Hippocampal formation (tissue), 2 donors: Measurements from ENCODE around the gene SLC38A3.
"Not testable (repeated sequence)": the region's sequence is repeated elsewhere in the genome, so short reads cannot be mapped to it uniquely, and the experiment has no call there.

ENCODE experiments used
- DNase-seq, 2 donors: peaks; one replicate each; lab custom pipeline; 2025; lab: John Stamatoyannopoulos, UW

The SLC38A3 gene

DNA sequence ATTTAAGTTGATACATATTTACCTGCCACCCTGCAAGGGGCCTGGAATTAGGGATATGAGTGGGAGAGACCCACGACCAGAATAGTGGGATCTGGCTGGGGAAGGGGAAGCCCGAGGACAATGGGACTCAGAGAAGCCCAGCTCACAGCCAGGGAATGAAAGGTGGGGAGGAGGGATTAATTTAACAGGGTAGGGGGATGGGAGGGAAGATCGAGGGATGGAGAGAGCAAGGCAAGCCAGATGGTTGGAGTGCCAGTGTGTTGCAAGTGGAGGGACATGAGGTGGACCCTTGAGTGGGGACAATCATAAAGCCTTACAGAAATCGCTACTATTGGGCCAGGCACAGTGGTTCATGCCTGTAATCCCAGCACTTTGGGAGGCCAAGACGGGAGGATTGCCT lies 26.5 kb downstream of the SLC38A3 start:
- DNase-seq, result no peak

DNA sequence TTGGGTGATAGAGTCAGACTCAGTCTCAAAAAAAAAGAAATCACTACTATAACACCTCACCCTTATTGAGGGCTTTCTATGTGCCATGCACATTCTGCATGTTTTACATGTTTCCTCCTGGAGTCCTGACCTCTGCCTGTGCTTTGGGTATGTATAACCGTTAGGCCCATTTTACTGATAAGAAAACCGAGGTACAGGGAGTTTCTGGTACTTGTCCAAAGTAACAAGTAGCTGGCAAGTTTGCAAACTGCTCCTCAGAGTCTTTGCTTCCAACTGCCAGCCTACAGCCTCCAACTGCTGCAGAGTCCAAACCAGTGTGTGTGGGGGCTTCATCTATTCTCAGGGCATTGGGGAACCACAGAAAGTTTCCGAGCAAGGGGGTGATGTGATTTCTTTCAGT lies 27.2 kb downstream of the SLC38A3 start:
- DNase-seq, result no peak

DNA sequence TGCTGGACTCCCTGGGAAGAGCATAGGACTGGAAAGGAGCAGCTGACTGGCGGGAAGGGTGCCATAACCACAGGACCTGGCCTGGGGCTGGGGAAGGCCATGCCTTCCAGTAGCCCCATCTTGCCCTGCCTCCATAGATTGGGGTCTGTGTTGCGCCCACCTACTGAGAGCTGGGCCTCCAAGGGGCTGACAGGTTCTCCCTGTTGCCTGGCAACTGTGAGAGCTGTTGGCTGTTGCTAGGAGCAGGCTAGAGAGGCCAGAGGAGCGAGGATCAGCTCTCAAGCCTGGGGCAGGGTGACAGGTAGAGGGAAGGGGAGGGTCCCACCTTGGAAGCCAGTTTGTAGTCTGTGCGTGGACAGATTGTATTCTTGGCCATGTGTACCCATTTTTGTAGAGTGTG lies 28.1 kb downstream of the SLC38A3 start:
- no peak for DNase-seq

DNA sequence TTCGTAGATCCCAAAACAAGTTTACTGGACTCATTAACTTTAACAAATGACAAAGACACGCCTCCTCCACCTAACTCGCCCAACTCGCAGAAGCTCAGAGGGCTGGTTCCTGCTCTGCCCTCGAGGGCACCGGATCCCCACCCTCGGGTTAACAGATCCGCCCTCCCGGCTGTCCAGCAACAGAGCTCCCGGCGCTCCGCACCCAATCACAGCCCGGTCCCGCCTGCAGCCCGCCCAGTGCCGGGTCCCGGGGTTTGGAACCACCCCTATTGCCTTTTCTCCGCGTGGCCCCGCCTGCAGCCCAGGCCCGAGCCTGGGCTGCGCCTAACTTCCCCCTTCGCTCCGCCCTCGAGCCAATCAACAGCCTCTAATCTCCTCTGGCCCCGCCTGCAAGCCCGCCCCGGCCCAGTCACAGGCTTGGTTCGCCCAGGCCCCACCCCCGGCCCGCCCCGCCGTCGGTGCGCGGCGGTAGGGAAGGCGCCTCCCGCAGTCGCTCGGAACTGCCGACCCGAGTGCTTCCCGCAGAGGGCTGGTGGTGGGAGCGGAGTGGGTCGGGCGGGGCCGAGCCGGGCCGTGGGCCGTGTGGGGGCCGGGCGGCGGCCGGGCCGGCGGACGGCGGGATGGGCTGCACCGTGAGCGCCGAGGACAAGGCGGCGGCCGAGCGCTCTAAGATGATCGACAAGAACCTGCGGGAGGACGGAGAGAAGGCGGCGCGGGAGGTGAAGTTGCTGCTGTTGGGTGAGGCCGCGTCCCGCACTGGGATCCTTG lies 30.8 kb downstream of the SLC38A3 start, which contains the start of gene GNAI2:
TSS of gene GNAI2 (plus strand) at position 489 of the 768 bp plus-strand sequence. CDS start at position 621, 132 bp downstream.
- peak; percentile 99 for DNase-seq

DNA sequence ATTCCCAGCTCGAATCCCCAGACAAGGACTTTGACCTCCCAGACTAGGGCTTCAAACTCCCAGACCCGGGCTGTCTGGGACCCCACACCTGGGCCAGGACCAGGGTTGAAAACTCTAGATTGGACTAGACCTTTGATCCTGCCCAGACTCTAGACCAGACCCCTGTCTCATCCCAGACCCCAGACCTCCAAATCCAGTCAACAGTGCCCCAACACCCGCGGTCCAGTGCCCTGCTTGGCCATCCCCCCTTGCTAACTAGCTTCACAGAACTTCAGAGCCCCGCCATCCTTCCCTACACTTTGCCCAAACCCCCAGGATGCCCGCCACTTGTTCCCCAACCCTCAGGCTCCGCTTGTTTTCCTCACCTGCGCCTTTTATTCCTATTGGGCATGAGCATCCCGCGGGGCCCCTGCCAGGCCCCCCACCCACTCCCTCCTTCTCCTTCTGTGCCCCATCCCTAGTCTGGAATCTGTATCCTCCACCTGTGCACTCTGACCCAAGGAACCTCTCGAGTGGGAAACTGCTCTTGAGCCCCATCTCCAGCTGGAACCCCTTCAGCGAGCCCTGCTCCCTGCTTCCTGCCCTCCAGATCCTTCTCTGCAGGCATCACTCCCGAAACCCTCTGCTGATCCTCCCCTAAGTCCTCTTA lies 31.5 kb downstream of the SLC38A3 start:
- no peak for DNase-seq

DNA sequence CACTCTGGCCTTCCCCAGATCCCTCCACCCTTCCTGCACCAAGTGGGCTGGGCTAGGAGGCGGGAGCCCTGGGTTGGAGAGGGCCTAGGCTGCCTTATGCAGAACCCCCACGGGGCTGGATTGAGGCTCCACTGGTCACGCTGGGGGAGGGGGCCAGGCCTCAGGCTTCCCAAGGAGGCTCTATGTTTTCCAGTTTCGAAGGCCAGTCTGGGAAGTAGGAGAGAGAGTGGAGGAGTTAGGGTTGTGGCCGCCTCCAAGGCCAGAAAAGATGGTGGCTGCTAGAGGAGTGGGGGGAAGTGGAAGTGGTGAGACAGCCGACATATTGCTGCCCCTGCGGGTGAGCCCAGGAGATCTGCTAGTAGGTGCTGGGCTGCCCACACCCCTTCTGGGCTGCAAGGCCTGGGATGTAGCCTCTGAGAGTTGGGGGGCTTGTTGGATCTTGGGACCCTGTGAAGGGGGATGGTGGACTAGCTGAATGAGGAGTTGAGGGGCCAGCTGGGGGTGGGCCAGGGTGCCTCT lies 32.1 kb downstream of the SLC38A3 start:
- no peak for DNase-seq

DNA sequence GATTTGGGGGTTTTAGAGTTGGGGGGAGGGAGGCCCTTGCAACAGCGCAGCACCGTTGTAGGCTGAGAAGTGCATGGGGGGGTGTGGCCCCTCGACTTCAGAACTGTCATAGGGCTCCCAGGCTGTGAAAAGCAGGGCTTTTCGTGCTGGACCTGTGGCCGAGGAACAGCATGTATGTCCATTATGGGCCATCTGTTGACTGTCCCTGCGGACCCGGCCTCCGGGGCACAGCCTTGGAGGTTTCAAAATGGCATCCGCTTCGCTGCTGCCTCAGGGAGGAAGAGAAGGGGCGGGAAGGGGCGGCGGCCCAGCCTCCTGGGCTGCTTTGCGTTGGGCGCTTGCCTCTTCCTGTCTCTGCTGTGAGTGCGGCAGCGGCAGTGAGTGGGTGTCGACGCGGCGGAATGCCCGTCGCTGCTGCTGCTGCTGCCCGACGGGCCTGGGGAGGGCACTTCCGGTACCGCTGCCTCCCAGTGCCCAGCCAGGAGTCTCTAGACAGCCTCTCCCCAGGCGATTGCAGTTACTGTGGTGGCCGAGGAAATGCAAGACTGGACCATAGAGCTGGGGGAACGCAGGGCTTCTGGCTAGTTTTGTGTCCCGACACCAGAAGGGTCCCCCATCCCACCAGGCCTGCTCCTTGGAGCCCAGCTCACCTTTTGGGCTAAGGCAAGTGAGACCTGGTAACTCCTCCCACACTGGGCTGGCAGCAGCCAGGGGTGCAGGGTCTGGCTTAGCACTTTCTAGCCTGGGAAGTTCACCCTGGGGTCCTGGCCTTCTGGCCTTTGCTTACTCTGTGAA lies 32.9 kb downstream of the SLC38A3 start:
- DNase-seq, result peak; percentile 28 to 52

DNA sequence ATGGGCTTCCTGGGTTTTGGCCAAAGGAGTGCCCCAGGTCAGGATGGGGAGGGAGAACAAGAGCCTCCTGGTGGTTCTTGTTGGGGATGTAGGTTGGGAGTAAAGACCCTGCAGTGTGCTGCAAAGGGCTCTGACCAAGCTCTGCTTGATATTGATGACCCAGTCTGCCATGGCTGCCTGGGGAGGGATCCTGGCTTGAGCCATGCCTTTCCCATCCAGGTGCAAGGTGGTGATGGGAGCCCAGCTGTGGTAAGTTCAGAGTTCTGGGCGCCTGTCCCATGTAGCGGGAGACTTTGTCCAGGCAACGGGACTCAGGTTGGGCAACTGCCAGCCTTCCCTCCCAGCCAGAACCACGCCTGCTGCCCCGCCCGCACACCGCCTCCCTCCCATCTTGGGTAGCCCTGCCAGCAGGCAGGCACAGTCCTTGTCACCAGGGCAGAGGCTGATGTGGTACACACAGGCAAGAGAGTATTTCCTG lies 33.5 kb downstream of the SLC38A3 start:
- peak; percentile 47 to 49 for DNase-seq

DNA sequence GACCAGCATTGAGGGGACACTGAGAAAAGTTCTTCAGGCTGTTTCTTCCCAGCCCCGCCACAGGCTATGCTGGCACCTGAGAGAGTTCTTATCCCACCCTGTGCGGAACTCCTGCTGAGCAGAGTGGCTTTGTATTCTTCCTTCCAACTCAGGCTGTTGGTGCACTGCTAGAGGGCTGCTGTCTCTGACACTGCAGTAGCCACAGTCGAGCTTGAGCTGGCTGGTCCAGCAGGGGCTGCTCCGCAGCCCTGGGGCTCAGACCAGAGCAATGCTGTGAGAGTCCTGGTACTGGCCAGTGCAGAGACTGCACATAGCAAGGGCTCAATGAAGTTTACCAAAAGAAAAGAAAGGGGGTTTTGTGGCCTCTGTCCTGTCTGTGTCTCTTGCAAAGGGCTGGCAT lies 34.6 kb downstream of the SLC38A3 start:
- no peak for DNase-seq

DNA sequence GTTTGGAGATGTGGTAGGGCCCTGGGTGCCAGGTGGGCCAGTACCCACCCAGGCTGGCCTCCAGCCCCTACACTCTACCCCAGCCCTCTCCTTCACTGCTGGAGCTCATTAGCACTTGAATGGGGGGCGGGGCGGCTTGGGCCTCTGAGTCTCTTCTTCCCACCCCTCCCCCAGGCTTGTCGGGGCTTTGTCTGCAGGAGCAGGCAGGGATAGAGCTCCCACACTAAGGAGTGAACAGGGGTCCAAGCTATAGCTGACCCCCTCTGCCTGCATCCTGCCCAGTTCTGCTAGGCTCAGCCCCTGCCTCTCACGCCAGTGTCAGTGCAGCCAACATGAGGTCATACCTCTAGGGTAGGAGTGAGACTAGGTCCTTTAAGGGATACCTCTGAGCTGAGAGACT lies 36.1 kb downstream of the SLC38A3 start:
- DNase-seq, result no peak

DNA sequence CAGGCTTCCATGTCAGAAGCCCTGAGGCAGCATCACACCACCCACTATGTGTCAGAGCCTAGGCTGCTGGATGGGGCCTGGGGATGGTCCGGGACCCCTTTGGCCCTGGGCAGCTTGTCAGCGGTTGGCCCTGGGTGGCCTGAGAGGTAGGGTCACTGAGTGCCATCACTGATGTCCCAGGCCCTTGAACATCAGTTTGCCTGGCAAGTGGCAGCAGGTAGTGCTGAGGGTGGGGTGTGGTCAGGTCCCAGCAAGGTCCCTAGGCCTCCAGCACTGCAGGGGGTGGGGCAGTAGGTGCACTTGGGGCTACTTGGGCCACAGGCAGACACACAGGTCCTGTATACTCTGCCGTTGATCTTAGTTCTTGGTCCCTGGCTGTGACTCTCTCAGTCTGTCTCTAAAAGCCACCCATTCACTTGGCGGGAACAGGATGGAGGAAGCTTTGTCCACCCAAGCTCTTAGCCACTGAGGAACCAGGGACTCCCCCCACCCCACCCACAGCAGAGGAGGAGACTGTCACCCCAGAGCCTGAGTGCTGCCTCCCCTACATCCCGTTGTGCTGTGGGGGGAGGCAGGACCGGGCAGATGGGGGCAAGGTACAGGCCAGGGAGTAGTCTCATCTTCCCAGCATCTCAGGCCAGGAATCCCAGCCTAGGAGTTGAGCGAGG lies 36.8 kb downstream of the SLC38A3 start:
- no peak for DNase-seq

DNA sequence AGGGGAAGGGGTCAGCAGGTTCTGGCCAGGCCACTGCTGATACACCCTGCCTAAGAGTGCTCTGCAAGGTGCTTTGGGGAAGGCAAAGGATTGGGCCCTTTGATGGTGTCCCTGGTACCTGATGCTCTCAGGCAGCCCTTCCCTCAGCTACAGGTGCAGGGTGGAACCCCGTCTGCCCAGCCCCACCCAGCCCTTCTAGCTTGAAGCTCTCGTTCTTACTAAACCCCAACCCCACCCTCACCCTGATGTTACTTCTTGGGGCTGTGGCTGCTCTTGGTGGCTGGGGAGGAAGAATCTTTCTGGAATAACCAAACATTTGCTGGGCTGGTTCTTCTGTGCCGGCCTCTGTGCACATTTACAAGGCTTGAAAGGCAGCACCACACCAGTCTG lies 37.3 kb downstream of the SLC38A3 start:
- no peak for DNase-seq

DNA sequence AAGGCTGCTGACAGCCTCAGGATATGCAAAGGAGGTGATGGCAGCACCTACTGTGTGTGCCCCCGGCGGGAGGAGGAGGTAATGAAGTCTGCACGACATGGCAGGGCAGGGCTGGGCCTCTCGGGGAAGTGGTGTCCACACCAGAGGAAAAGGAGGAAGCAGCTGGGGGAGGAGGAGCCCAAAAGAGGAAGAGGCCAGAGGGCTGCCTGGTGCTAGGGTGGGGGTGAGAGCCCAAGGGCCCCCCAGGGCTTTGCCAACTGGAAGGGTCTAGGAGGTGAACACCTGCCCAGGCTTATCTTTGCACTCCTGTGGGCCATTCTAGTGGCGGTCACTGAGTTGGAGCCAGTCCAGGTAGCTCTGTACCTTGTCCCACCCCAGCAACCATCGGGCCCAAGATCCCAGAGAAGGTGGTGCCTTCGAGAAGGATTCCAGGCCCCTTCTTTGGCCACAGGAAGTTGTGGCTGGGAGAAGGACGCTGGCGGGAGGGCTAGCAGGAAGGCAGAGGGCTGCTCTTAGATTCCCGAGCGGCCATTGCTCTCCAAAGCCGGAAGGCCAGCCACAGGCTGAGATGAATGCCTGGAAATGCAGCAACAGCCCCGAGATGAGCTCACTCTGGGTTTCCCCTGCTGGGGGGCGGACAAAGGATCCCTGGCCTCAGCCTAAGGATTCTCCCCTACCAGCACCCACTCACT lies 37.9 kb downstream of the SLC38A3 start:
- peak in 1 of 2 donors; percentile 58 for DNase-seq

DNA sequence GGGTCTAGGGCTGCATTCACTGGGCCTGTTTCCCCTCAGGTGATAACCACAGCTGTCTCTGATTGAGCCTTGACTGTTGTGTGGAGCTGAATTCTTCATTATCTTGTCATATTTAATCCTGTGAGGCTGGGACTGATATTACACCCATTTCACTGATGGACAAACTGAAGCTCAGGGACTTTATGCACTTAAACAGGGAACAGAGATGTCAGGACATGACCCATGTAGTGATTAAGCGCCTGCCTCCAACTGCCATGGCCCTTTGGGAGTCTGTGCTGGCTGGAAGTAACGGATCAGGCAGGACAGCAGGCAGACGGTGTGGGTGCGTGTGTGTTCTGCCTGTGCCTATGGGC lies 38.4 kb downstream of the SLC38A3 start:
- DNase-seq, result no peak

DNA sequence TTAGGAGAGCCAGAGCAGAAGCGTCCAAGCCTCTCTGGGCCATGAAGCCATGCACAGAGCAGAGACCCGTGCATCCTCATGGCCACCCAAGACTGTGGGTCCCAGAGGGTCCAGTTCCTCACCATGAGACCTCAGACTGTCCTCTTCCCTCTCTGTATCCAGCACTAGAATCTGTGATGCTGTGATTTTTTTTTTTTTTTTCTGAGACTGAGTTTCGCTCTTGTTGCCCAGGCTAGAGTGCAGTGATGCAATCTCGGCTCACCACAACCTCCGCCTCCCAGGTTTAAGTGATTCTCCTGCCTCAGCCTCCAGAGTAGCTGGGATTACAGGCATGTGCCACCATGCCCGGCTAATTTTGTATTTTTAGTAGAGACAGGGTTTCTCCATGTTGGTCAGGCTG lies 39.7 kb downstream of the SLC38A3 start:
- not testable (repeated sequence) for DNase-seq

DNA sequence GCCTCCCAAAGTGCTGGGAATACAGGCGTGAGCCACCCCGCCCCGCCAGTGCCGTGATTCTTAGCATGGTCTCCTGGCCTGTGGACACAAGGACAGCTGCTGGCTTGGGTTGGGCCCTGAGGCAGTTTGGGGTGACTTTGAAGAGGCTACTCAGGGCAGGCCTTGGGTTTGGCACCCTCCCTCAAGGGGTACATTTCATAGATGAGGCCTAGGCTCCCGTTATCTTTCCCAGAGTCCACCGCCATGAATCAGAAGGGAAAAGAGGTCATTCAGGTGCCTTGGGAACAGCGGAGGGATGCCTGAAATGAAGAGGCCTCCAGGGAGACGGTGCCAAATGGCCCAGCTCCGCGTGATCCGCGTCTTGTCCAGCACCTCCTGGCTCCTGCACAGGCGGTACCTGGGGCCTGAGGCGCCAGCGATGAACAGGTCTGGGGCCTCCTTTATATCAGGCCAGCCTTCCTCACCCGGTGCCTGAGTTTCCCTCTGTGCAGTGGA lies 40.2 kb downstream of the SLC38A3 start:
- no peak for DNase-seq

DNA sequence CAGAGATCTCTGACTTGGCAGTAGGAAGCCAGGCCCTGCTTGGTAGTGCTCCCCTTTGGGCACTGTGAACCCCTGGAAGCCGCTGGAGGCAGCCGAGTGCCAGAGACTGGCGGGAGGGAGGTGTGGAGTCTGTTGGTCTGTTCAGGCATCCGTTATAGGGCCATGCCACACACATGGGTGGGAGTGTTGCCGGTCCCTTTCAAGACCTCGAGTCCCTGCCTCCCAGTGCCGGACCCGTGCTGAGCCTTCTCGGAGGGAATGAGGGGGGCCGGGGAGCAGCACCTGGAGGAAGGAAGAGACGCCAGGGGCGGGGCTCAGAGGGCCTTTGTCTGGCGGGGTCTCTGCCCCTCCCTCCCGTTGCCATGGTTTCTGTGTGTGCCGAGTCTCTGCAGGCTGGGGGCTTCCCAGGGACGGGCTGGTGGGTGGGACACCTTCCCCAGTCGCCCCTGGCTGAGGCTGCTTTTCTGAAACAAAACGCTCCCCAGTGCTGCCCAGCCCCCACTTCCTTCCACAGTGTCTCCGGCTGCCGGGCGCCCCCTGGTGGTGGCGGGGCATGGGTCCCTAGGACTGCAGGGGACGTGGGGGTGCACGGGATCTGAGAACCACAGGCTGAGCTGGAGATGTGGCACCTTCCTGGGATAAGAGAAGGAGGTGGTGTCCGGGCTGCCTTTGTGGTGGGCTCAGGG lies 40.9 kb downstream of the SLC38A3 start:
- peak; percentile 61 to 77 for DNase-seq

DNA sequence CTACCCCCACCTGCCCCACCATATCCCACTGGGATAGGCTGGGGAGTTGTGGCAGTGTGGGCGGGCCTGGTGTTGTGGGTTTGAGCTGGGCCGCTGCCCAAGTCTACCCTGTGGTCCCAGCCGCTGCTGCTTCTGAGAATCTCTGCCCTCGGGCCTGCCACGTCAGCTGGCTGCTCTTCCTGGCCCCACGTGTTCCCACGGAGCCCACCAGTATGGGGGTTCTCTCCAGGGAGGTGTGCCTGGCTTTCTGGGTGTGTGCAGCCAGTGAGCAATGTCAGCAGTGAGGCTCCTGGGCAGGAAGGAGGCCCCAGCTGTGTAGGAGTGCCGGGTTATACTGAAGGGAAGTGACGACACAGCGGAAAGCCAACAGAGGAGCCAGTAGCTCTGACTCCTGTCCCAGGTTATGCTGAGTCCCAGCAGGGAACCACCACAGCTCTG lies 41.5 kb downstream of the SLC38A3 start:
- no peak for DNase-seq

DNA sequence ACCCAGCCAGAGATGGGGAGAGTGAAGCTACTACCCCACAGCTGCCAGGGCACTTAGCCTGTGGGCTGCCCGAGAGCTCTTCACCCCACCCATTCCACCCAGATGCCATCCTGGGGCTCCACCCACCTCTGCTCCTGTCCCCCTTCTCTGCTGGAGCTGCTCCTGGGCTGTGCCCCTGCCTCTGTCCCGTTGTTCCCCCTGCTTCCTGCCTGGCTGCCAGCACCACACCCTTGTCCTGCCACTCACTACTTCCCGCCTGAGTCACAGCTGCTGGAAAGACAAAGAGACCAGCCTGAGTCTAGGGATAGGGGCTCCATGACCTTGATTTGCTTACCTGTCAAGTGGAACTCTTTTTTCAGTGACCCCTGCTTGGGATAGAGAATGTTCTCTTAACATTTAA lies 43.3 kb downstream of the SLC38A3 start:
- no peak for DNase-seq

DNA sequence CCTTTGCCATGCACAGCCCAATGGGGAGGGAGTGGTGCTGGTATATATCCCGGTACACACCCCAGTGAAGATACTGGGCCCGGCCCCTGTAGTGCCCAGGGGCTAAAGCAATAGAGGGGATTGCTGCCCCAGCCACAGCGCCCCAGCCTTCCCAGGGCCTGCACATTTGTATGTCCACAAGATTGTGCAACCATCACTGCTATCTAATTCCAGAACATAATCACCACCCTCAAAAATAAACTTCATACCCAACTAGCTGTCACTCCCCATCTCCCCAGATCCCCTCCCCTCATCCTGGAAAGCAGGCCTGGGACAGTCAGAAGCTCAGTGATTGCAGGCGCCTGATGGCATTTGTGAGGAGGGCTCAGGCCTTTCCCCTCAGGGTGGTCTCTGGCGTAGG lies 44.4 kb downstream of the SLC38A3 start:
- DNase-seq, result no peak
